Stimulated activated CD8-positive, alpha-beta memory T cell treated with anti-CD3 and anti-CD28 coated beads, Interleukin-7, amount 100 ng/mL, for 4 hours (primary cell): ENCODE measurements around the gene DST.
"Not testable (repeated sequence)": the region's sequence is repeated elsewhere in the genome, so short reads cannot be mapped to it uniquely, and the experiment has no call there.

Experiments
- DNase-seq, 2 donors: peaks; one replicate each; pipeline ENCODE4 v3.0.0-alpha.2; 2020; ENCODE audit warnings: low read depth in 2 of 2

DST gene

GRCh38 chr6:56571605-56572004 is 71.1 kb downstream of the DST start:
- no peak for DNase-seq

DNA sequence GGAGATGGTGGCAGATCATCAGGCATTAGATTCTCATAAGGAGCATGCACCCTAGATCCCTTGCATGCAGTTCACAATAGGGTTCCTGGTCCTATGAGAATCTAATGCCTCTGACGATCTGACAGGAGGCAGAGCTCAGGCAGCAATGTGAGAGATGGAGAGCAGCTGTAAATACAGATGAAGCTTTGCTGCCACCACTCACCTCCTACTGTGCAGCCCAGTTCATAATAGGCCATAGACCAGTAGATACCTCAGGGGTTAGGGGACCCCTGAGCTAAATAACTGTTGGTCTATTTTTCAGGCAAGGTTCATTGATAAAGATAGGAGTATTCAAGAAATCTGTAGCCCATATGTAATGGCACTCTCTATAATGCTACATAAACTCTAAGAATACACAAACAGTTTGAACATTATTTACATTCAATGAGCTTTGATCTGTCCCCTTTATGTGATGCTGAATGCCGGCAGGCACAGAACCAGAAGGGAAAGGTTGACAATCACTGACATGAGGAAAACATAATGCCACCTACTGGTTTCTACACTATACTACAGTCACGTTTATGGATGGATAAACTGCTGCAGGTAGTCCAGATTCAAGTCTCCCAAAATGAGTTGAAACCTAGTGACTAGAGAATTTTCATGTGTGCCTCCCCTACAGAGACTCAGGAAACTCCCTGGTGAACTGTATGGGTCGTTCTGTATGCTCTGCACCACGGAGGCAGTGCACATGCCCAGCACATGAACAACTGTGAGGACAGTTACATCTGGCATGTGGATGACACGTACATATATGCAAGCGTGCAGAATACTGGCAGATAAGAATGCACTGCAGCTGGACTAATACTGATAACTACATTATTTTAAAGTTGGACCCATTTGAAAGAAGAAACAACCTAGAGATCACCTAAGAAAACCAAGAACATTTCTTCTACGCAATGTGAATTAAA is 72.0 kb downstream of the DST start:
- no peak for DNase-seq

DNA sequence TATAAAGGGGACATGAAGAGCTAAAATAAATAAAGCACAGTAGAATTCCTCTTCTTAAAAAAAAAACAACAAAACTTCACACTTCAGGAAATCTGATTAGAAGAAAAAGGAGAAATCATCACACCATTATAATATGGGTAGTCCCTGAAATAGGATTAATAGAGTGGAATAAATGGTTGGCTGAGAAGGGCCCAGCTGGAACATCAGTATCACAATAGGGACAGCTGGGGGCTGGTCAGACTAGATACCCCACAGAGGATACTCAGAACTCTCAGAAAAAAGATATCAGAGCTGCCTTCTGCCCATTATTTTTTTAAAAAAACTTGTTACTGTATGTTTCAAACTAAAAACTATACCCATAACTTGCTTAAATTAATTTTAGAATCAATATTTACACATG is 75.2 kb downstream of the DST start:
- DNase-seq = no peak

DNA sequence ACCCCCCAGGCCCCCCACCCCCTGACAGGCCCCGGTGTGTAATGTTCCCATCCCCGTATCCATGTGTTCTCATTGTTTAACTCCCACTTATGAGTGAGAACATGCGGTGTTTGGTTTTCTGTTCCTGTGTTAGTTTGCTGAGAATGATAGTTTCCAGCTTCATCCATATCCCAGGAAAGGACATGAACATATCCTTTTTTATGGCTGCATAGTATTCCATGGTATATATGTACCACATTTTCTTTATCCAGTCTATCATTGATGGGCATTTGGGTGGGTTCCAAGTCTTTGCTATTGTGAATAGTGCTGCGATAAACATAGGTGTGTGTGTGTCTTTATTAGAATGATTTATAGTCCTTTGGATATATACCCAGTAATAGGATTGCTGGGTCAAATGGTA is 80.0 kb downstream of the DST start:
- not testable (repeated sequence) for DNase-seq

- DNase-seq = no peak
Observed at GRCh38 chr6:56556751-56557540, 85.7 kb downstream of the DST start.

GRCh38 chr6:56555438-56555872 is 87.2 kb downstream of the DST start:
- DNase-seq = no peak

DNA sequence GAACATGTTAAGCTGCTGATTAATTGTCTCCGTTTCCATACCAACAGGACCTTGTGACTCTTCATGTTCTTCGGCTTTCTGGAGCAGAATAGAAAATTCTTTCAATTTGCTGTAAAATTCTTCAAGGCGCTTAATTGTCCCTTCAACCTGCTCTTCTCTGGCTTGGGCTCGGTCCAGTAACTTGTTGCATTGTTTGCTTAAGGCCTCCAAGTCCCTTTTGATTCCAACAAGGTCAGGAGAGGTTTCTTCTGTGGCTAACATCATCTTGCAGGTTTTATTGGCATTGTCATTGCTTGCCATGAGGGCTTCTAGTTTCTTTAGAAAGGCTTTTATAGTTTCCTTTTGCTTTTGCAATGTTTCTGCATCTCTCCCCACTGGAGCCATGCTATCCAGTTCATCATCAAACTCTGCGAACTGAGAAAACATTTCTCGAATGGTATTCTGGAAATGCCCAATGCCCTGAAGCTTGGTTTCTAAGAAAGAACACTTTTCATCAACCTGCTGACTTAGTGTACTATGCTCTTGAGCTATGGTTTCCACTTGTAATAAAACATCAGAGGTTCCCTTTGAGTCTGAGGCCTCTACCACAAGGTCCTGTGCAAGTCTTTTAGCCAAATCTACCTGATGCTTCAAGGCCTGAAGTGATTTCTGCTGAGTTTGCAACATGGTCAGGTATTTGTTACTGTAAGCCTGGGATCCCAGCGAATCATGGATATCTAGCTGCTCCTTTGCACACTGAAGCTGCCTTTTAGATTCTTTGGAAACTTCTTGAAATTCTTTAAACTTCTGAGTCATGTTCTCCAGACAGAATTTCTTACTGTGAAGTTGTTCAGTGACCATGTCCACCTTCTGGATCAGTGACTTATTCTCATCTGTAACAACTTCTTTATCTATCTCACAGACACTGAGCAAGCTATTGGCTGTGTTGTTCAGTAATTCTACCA is 90.2 kb downstream of the DST start:
- no peak for DNase-seq

GRCh38 chr6:56551409-56552120 is 91.1 kb downstream of the DST start:
- no peak for DNase-seq

GRCh38 chr6:56550301-56550700 is 92.4 kb downstream of the DST start:
- DNase-seq = no peak

DNA sequence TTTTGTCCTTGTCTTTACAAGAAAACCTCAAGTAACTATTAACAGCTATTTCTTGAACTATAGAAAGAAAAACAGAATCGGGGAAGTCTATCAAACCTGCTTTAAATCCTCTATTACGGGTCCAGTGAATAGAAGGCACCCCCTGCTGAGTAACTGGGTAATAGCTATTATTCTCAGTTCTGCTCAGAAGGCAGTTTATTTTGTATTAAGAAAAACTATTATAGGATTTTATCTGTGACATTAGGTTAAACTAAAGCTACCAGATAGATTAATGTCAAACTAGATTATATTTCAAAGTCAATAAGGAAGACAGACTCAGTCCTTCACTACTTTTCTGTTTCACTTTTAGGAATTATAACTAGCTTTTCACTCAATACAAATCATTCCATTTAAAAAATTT is 93.7 kb downstream of the DST start:
- DNase-seq = no peak

DNA sequence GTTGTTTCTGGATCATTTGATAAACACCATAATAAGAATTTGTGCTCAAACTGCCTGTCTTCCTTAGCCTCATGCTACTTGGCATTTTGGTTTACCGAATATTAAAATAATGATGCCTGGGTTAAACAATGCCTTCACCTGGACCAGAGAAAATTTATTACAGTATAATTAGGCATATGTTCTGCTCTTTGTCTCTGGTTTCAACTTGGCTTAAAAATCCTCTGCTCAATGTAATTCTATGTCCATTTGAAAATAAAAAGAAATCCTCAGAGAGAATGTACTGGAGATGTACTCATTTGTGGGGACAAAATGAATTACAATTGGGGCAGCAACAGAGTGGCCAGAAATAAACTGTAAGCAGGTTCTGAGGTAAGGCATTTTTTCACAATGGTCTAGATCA is 95.0 kb downstream of the DST start:
- DNase-seq = no peak

GRCh38 chr6:56542364-56543331 is 100.0 kb downstream of the DST start:
- DNase-seq = peak; percentile 23 to 43

- DNase-seq = no peak
Observed at GRCh38 chr6:56541741-56542360, 100.8 kb downstream of the DST start.

GRCh38 chr6:56541030-56541600 is 101.6 kb downstream of the DST start:
- DNase-seq = no peak

DNA sequence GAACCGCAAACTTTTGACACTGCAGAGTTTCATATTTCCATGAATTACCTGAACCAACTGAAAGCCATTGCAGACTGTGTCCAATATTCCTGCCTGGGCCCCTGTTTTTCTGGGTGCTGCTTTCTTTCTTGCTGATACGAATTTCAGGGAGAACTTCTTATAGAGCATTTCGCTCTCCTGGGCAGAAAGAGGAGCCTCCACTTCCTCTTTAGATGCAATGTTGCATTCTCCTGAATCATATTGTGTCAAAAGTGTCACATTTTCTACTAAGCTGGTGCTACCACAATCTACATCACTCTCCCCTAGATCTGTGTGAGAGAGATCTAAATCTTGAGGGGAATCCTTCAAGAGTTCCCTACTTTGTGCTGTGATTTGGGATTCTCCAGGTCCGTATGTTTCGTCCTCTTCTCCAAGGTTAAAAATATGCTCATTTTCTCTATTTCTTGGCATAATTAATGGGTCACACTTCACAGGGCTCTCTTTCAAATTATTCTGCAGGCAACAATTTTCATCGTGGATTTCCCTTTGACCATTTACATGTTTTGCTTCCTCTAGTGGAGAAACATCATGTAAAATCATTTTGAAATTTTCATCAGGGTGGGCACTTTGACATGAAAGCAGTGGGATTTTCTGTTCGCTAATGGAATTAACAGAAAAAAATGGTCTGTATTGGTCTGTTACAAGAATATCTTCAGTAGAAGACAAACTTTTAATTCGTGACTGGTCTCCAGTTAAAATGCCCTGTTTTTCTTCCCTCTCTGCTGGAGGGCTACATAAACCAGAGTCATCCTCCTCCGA is 102.3 kb downstream of the DST start:
- no peak for DNase-seq

DNA sequence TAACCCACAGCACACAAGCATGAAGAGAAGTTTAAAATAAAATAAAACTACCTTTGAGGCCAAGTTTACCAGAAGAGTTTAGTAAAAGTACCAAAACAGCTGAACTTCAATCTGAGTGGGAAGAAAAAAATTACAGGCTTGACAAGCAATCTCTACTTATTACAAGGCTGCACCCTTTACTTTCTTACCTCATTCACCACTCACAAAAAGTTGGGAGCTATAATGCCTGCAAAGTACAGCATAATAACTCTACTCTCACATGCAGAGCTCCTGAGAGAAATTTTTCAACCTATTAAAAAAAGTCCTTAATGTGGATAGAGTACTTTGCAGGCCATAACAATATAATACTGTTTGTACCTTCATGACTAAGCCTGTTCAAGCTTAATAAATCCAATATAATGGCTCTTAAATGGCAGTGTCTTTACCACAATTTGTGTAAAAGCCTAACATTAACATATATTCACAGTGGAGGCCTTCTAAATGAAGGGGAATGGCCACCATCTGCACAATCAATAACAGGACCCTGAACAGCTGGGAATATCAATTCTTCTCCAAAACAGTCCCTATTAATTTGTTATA is 103.1 kb downstream of the DST start:
- no peak for DNase-seq

DNA sequence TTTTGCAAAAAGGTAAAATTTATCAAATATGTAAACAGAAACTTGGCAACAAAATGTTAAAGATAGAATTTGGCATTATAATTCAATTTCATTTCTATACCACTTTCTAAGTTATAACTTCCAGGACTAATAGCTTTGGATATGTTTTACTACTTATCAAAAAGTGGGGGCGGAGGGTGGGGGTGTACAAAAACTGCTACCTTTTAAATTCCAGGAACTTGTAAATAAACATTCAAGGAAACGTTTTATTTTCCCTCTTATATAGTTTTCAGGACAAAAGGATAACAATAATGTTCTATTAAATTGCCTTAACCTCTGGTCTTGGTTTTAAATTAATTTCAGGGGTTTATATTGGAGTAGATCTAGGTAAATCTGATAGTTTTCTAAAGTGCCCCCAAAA is 103.8 kb downstream of the DST start:
- DNase-seq = no peak

- no peak for DNase-seq
Observed at GRCh38 chr6:56537223-56537770, 105.4 kb downstream of the DST start.
